T-helper 17 cell (primary cell): ENCODE data around the gene GP9. TPM values are rescaled to one million over a fixed set of nuclear protein-coding genes. Genes with fewer than 3 reads are reported as not detected.
"Not testable (repeated sequence)": the region's sequence is repeated elsewhere in the genome, so short reads cannot be mapped to it uniquely, and the experiment has no call there.

ENCODE experiments used
- ATAC-seq: fragments of 150-1000 bp; cut with Tn5 transposase; 2 replicates; pipeline ENCODE4 v1.10.0; 2021; ENCODE audit warnings: mild to moderate bottlenecking, moderate library complexity
- DNase-seq, 3 donors: peaks; one replicate each; pipeline versions ENCODE4 v3.0.0 to v3.0.0-alpha.2; 2020 to 2021
- H3K9me3 ChIP-seq: one replicate; pipeline ENCODE4 v1.7.0; 2013; ENCODE audit warnings: low read length, mild to moderate bottlenecking; ENCODE audit not compliant: control insufficient read depth, poor library complexity, severe bottlenecking
- H3K27ac Mint-ChIP-seq: one replicate; pipeline ENCODE4 v1.8.0; 2022; ENCODE audit warnings: mild to moderate bottlenecking, moderate library complexity, mixed read lengths
- H3K27me3 Mint-ChIP-seq: one replicate; pipeline ENCODE4 v1.8.0; 2022; ENCODE audit warnings: mixed read lengths
- H3K36me3 Mint-ChIP-seq: one replicate; pipeline ENCODE4 v1.8.0; 2022; ENCODE audit warnings: low read depth, mixed read lengths
- H3K4me1 Mint-ChIP-seq: one replicate; pipeline ENCODE4 v1.8.0; 2022; ENCODE audit warnings: mild to moderate bottlenecking, mixed read lengths
- H3K4me3 Mint-ChIP-seq: one replicate; pipeline ENCODE4 v1.8.0; 2022; ENCODE audit warnings: mild to moderate bottlenecking, moderate library complexity, mixed read lengths
- total RNA-seq, 4 donors: library from RNA in 2 of 4; stranded (reverse) in 2 of 4; gene quantifications; one replicate each; pipeline ENCODE4 v1.2.3 and lab custom pipeline; 2022 to 2026

Gene GP9
- total RNA-seq, 2 donors from 2014 or later = 3.8 to 68.5 TPM

- Mint-ChIP-seq H3K4me1 (peaks cover 15% of the 10 kb centered on the region), H3K27me3 (peaks cover 17% of the 10 kb centered on the region), H3K27ac (no peak overlapping the region), H3K36me3 (peaks cover 4% of the 10 kb centered on the region), H3K4me3 (no peak overlapping the region)
- H3K9me3 ChIP-seq = no peaks in the 10 kb centered on the region
- ATAC-seq (no peak), DNase-seq (no peak)
Measured at GRCh38 chr3:129061888-129062834, 1.6 kb downstream of the GP9 start.

- no peaks in the 10 kb centered on the region for H3K9me3 ChIP-seq
- no peak for DNase-seq
- Mint-ChIP-seq H3K4me1 (peaks cover 7% of the 10 kb centered on the region), H3K4me3 (no peak overlapping the region), H3K27ac (no peak overlapping the region), H3K36me3 (peaks cover 4% of the 10 kb centered on the region), H3K27me3 (peaks cover 23% of the 10 kb centered on the region)
- ATAC-seq = no peak
Measured at GRCh38 chr3:129063091-129063640, 2.6 kb downstream of the GP9 start.

GRCh38 chr3:129063841-129064482 lies 3.4 kb downstream of the GP9 start:
- DNase-seq (no peak), ATAC-seq (no peak)
- Mint-ChIP-seq H3K36me3 (peaks cover 4% of the 10 kb centered on the region), H3K27ac (no peak overlapping the region), H3K4me3 (no peak overlapping the region), H3K4me1 (peaks cover 3% of the 10 kb centered on the region), H3K27me3 (peaks cover 23% of the 10 kb centered on the region)
- no peaks in the 10 kb centered on the region for H3K9me3 ChIP-seq

GRCh38 chr3:129065016-129065719 lies 4.6 kb downstream of the GP9 start:
- no peak for DNase-seq
- H3K4me3 Mint-ChIP-seq = no peak overlapping the region
- H3K27ac Mint-ChIP-seq = peak overlapping the region; percentile 47
- H3K27me3 Mint-ChIP-seq = peaks cover 29% of the 10 kb centered on the region
- H3K4me1 Mint-ChIP-seq = peaks cover 3% of the 10 kb centered on the region
- no peaks in the 10 kb centered on the region for H3K9me3 ChIP-seq
- H3K36me3 Mint-ChIP-seq = peaks cover 4% of the 10 kb centered on the region
- ATAC-seq = no peak

- Mint-ChIP-seq H3K36me3 (peaks cover 4% of the 10 kb centered on the region), H3K4me3 (no peak overlapping the region), H3K4me1 (peaks cover 3% of the 10 kb centered on the region), H3K27ac (peak overlapping the region; percentile 47), H3K27me3 (peaks cover 34% of the 10 kb centered on the region)
- no peak for DNase-seq
- H3K9me3 ChIP-seq = no peaks in the 10 kb centered on the region
- no peak for ATAC-seq
Measured at GRCh38 chr3:129065720-129066073, 5.1 kb downstream of the GP9 start.

GRCh38 chr3:129067719-129068118 lies 7.1 kb downstream of the GP9 start:
- H3K27me3 Mint-ChIP-seq = peaks cover 40% of the 10 kb centered on the region
- not testable (repeated sequence) for H3K4me3 Mint-ChIP-seq, H3K27ac Mint-ChIP-seq, H3K9me3 ChIP-seq, H3K4me1 Mint-ChIP-seq, DNase-seq, H3K36me3 Mint-ChIP-seq, ATAC-seq

- H3K27ac Mint-ChIP-seq = no peak overlapping the region
- H3K4me1 Mint-ChIP-seq = peaks cover 3% of the 10 kb centered on the region
- H3K36me3 Mint-ChIP-seq = peaks cover 4% of the 10 kb centered on the region
- no peak for DNase-seq
- peaks cover 43% of the 10 kb centered on the region for H3K27me3 Mint-ChIP-seq
- H3K4me3 Mint-ChIP-seq = peak overlapping the region; percentile 3
- no peaks in the 10 kb centered on the region for H3K9me3 ChIP-seq
- no peak for ATAC-seq
Measured at GRCh38 chr3:129068291-129068886, 7.8 kb downstream of the GP9 start.

- not testable (repeated sequence) for H3K4me3 Mint-ChIP-seq, H3K4me1 Mint-ChIP-seq, H3K9me3 ChIP-seq, ATAC-seq, H3K36me3 Mint-ChIP-seq, DNase-seq, H3K27ac Mint-ChIP-seq
- peaks cover 43% of the 10 kb centered on the region for H3K27me3 Mint-ChIP-seq
Measured at GRCh38 chr3:129069313-129070085, 8.9 kb downstream of the GP9 start.

GRCh38 chr3:129070086-129070885 lies 9.7 kb downstream of the GP9 start:
- ATAC-seq = no peak
- Mint-ChIP-seq H3K4me3 (peak overlapping the region; percentile 13), H3K27me3 (peaks cover 43% of the 10 kb centered on the region), H3K4me1 (peaks cover 3% of the 10 kb centered on the region), H3K27ac (no peak overlapping the region), H3K36me3 (peaks cover 4% of the 10 kb centered on the region)
- DNase-seq = no peak
- no peaks in the 10 kb centered on the region for H3K9me3 ChIP-seq

- Mint-ChIP-seq H3K4me3 (no peak overlapping the region), H3K27me3 (peaks cover 10% of the 10 kb centered on the region), H3K27ac (no peak overlapping the region), H3K36me3 (no peaks in the 10 kb centered on the region), H3K4me1 (peaks cover 8% of the 10 kb centered on the region)
- ATAC-seq (no peak), DNase-seq (no peak)
- H3K9me3 ChIP-seq = no peaks in the 10 kb centered on the region
Measured at GRCh38 chr3:129077222-129077621, 16.6 kb downstream of the GP9 start.

GRCh38 chr3:129078510-129078909 lies 17.9 kb downstream of the GP9 start:
- Mint-ChIP-seq H3K4me3 (no peak overlapping the region), H3K4me1 (peaks cover 10% of the 10 kb centered on the region), H3K36me3 (no peaks in the 10 kb centered on the region), H3K27ac (no peak overlapping the region), H3K27me3 (no peaks in the 10 kb centered on the region)
- no peaks in the 10 kb centered on the region for H3K9me3 ChIP-seq
- DNase-seq (no peak), ATAC-seq (no peak)

GRCh38 chr3:129081503-129081902 lies 20.9 kb downstream of the GP9 start:
- no peak for ATAC-seq

More at GRCh38 chr3:129081503-129081902, 20.9 kb downstream of the GP9 start:
- H3K9me3 ChIP-seq = no peaks in the 10 kb centered on the region
- Mint-ChIP-seq H3K36me3 (no peaks in the 10 kb centered on the region), H3K4me3 (no peak overlapping the region), H3K27ac (peak overlapping the region; percentile 39), H3K4me1 (peaks cover 13% of the 10 kb centered on the region), H3K27me3 (no peaks in the 10 kb centered on the region)
- no peak for DNase-seq
